Suprapubic skin (tissue), 4 donors: ENCODE measurements around the gene CLSTN1. TPM values are rescaled to one million over a fixed set of nuclear protein-coding genes. Genes with fewer than 3 reads are reported as not detected.

Experiments used
- DNase-seq, 2 donors: peaks; one replicate each; pipeline ENCODE4 v3.0.0-alpha.2; 2019; ENCODE audit warnings: low spot score in 2 of 2
- H3K27ac ChIP-seq: fragments of 200-600 bp; sonication (generic); one replicate; pipeline ENCODE4 v1.5.1; 2019
- H3K27me3 ChIP-seq: fragments of 200-600 bp; sonication (generic); one replicate; pipeline ENCODE4 v1.5.1; 2019
- H3K36me3 ChIP-seq: fragments of 200-600 bp; sonication (generic); one replicate; pipeline ENCODE4 v1.5.1; 2019
- H3K4me1 ChIP-seq: fragments of 200-600 bp; sonication (generic); one replicate; pipeline ENCODE4 v1.5.1; 2019
- H3K4me3 ChIP-seq: fragments of 200-600 bp; sonication (generic); one replicate; pipeline ENCODE4 v1.5.1; 2019; ENCODE audit warnings: mild to moderate bottlenecking
- H3K9me3 ChIP-seq: fragments of 200-600 bp; sonication (generic); one replicate; pipeline ENCODE4 v1.5.1; 2019
- CTCF ChIP-seq, 2 donors: fragments of 200-600 bp in 1 of 2; fragments of 450-650 bp in 1 of 2; sonication (generic) in 1 of 2; IDR thresholded peaks; one replicate each; pipeline ENCODE4 v1.5.1; 2016 to 2019; ENCODE audit warnings: antibody characterized with exemption in 2 of 2, mild to moderate bottlenecking in 1 of 2, moderate library complexity in 1 of 2
- EP300 ChIP-seq: sonication (generic); formaldehyde crosslinking; IDR thresholded peaks from one replicate; pipeline ENCODE4 v1.6.1; 2017; ENCODE audit warnings: antibody characterized with exemption
- POLR2A ChIP-seq, 2 donors: fragments of 450-650 bp; IDR thresholded peaks; one replicate each; pipeline ENCODE4 v1.6.1; 2017; ENCODE audit warnings: antibody characterized with exemption in 2 of 2, mild to moderate bottlenecking in 2 of 2, moderate library complexity in 2 of 2
- POLR2AphosphoS5 ChIP-seq, 3 donors: sonication (generic); formaldehyde crosslinking; IDR thresholded peaks; one replicate each; pipeline ENCODE4 v1.6.1; 2017; ENCODE audit warnings: antibody characterized with exemption in 3 of 3
- WGBS: methylation state at CpG from one replicate; pipeline ENCODE4 v1.1.5; 2018; 5-methylcytosine and 5-hydroxymethylcytosine counted together
- total RNA-seq, 4 donors: library from RNA; depleted of rRNA; stranded (reverse); fragments of >200 nt; gene quantifications; one replicate each; pipeline ENCODE4 v1.1.0, GENCODE V29; 2016

CLSTN1 gene
- total RNA-seq, 4 donors from 2014 or later, result 118 to 202 (median 165) TPM

GRCh38 chr1:9730096-9730901 lies 93.5 kb downstream of the CLSTN1 start:
- 83% methylated on average over 45 of the region's 45 CpGs for WGBS
- no peak for DNase-seq
- Histone ChIP-seq H3K9me3 (no peaks in the 10 kb centered on the region), H3K36me3 (peaks cover 86% of the 10 kb centered on the region), H3K27me3 (no peaks in the 10 kb centered on the region), H3K4me1 (no peaks in the 10 kb centered on the region), H3K27ac (no peak overlapping the region), H3K4me3 (no peak overlapping the region)
- no peak for TF ChIP-seq EP300
- TF ChIP-seq CTCF (IDR thresholded peaks at IDR 0.05), result no peak
- TF ChIP-seq POLR2A (IDR thresholded peaks at IDR 0.05), result no peak
- TF ChIP-seq POLR2AphosphoS5 (IDR thresholded peaks at IDR 0.05), result no peak

GRCh38 chr1:9729523-9729922 lies 94.2 kb downstream of the CLSTN1 start:
- DNase-seq, result no peak
- peaks cover 81% of the 10 kb centered on the region for H3K36me3 ChIP-seq

GRCh38 chr1:9728451-9729295 lies 95.1 kb downstream of the CLSTN1 start:
- Histone ChIP-seq H3K9me3 (no peaks in the 10 kb centered on the region), H3K27me3 (no peaks in the 10 kb centered on the region), H3K4me1 (no peaks in the 10 kb centered on the region), H3K27ac (no peak overlapping the region), H3K36me3 (peaks cover 78% of the 10 kb centered on the region), H3K4me3 (no peak overlapping the region)
- WGBS, result 91% methylated on average over 29 of the region's 33 CpGs
- DNase-seq, result no peak
- TF ChIP-seq POLR2A (IDR thresholded peaks at IDR 0.05), result no peak

More at GRCh38 chr1:9729523-9729922, 94.2 kb downstream of the CLSTN1 start:
- Histone ChIP-seq H3K4me3 (no peak overlapping the region), H3K9me3 (no peaks in the 10 kb centered on the region), H3K4me1 (no peaks in the 10 kb centered on the region), H3K27ac (no peak overlapping the region), H3K27me3 (no peaks in the 10 kb centered on the region)
- TF ChIP-seq CTCF (IDR thresholded peaks at IDR 0.05), result no peak
- TF ChIP-seq POLR2AphosphoS5 (IDR thresholded peaks at IDR 0.05), result no peak
- no peak for TF ChIP-seq EP300
- TF ChIP-seq POLR2A (IDR thresholded peaks at IDR 0.05), result no peak
- 85% methylated on average over 9 of the region's 12 CpGs for WGBS

GRCh38 chr1:9726905-9727595 lies 96.7 kb downstream of the CLSTN1 start:
- 79% methylated on average over 21 of the region's 25 CpGs for WGBS
- no peak for TF ChIP-seq EP300
- no peak for TF ChIP-seq CTCF (IDR thresholded peaks at IDR 0.05)
- TF ChIP-seq POLR2AphosphoS5 (IDR thresholded peaks at IDR 0.05), result no peak
- no peak for TF ChIP-seq POLR2A (IDR thresholded peaks at IDR 0.05)
- no peak overlapping the region for H3K27ac ChIP-seq
- peaks cover 78% of the 10 kb centered on the region for H3K36me3 ChIP-seq
- H3K27me3 ChIP-seq, result no peaks in the 10 kb centered on the region
- no peak overlapping the region for H3K4me3 ChIP-seq
- H3K9me3 ChIP-seq, result no peaks in the 10 kb centered on the region
- no peak for DNase-seq
- H3K4me1 ChIP-seq, result no peaks in the 10 kb centered on the region

- WGBS, result 95% methylated on average over 4 of the region's 6 CpGs
- peaks cover 76% of the 10 kb centered on the region for H3K36me3 ChIP-seq
- TF ChIP-seq EP300, result no peak
- TF ChIP-seq CTCF (IDR thresholded peaks at IDR 0.05), result no peak
- TF ChIP-seq POLR2AphosphoS5 (IDR thresholded peaks at IDR 0.05), result no peak
- TF ChIP-seq POLR2A (IDR thresholded peaks at IDR 0.05), result no peak
Observed at GRCh38 chr1:9726406-9726805, 97.4 kb downstream of the CLSTN1 start.

More at GRCh38 chr1:9726406-9726805, 97.4 kb downstream of the CLSTN1 start:
- Histone ChIP-seq H3K4me1 (peaks cover 3% of the 10 kb centered on the region), H3K9me3 (no peaks in the 10 kb centered on the region), H3K27ac (no peak overlapping the region), H3K27me3 (no peaks in the 10 kb centered on the region), H3K4me3 (no peak overlapping the region)
- DNase-seq, result no peak
